ENCODE measurements around the gene IFITM10. TPM values are rescaled to one million over a fixed set of nuclear protein-coding genes. Genes with fewer than 3 reads are reported as not detected.

IFITM10 gene
- total RNA-seq, 1 experiment from 2014 or later = not detected

- no TSS peak for BruUV-seq (replicated peaks)
- POLR2A ChIA-PET (ENCODE audit: low non-redundant PET) = no interaction called here
- Histone ChIP-seq H3K27ac (ENCODE audit: low read depth, low read length, poor library complexity, severe bottlenecking) (no peak overlapping the region), H3K9me3 (ENCODE audit: low read depth, low read length, poor library complexity, severe bottlenecking) (no peaks in the 10 kb centered on the region), H3K4me3 (ENCODE audit: low read depth, low read length, poor library complexity, severe bottlenecking) (no peak overlapping the region), H3K27me3 (replicated peaks; ENCODE audit: insufficient read depth, low read depth, low read length, poor library complexity) (no peaks in the 10 kb centered on the region), H3K4me1 (ENCODE audit: insufficient read depth, low read length, poor library complexity, severe bottlenecking) (no peaks in the 10 kb centered on the region), H3K36me3 (ENCODE audit: insufficient read depth, low read length, poor library complexity, severe bottlenecking) (no peaks in the 10 kb centered on the region)
- TF ChIP-seq, protein P1, sequence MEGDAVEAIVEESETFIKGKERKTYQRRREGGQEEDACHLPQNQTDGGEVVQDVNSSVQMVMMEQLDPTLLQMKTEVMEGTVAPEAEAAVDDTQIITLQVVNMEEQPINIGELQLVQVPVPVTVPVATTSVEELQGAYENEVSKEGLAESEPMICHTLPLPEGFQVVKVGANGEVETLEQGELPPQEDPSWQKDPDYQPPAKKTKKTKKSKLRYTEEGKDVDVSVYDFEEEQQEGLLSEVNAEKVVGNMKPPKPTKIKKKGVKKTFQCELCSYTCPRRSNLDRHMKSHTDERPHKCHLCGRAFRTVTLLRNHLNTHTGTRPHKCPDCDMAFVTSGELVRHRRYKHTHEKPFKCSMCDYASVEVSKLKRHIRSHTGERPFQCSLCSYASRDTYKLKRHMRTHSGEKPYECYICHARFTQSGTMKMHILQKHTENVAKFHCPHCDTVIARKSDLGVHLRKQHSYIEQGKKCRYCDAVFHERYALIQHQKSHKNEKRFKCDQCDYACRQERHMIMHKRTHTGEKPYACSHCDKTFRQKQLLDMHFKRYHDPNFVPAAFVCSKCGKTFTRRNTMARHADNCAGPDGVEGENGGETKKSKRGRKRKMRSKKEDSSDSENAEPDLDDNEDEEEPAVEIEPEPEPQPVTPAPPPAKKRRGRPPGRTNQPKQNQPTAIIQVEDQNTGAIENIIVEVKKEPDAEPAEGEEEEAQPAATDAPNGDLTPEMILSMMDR (conservative IDR thresholded peaks at IDR 0.05; ENCODE audit: low read depth, low read length) = no peak
- no peak for TF ChIP-seq EZH2 (IDR thresholded peaks at IDR 0.05; ENCODE audit: borderline replicate concordance, low read depth, low read length, poor library complexity, severe bottlenecking)
- intact Hi-C loops (cut with micrococcal nuclease; ENCODE audit: unreplicated experiment) = no loop called here
- CTCF ChIA-PET = no interaction called here
- DNase-seq (ENCODE audit: low spot score) = no peak
These were observed 16.5 kb upstream of the IFITM10 start for GRCh38 chr11:1766719-1767398.

GRCh38 chr11:1765871-1766718 is 15.7 kb upstream of the IFITM10 start:
- POLR2A ChIA-PET (ENCODE audit: low non-redundant PET) = no interaction called here
- Histone ChIP-seq H3K9me3 (ENCODE audit: low read depth, low read length, poor library complexity, severe bottlenecking) (no peaks in the 10 kb centered on the region), H3K36me3 (ENCODE audit: insufficient read depth, low read length, poor library complexity, severe bottlenecking) (no peaks in the 10 kb centered on the region), H3K27me3 (replicated peaks; ENCODE audit: insufficient read depth, low read depth, low read length, poor library complexity) (no peaks in the 10 kb centered on the region), H3K27ac (ENCODE audit: low read depth, low read length, poor library complexity, severe bottlenecking) (no peak overlapping the region), H3K4me3 (ENCODE audit: low read depth, low read length, poor library complexity, severe bottlenecking) (no peak overlapping the region), H3K4me1 (ENCODE audit: insufficient read depth, low read length, poor library complexity, severe bottlenecking) (no peaks in the 10 kb centered on the region)
- TF ChIP-seq, protein P1 (conservative IDR thresholded peaks at IDR 0.05; ENCODE audit: low read depth, low read length) = peak; percentile 32; the same call in 1 of the 2 replicates
- TF ChIP-seq EZH2 (IDR thresholded peaks at IDR 0.05; ENCODE audit: borderline replicate concordance, low read depth, low read length, poor library complexity, severe bottlenecking) = no peak
- peak; percentile 22 for DNase-seq (ENCODE audit: low spot score)
- intact Hi-C loops (cut with micrococcal nuclease; ENCODE audit: unreplicated experiment) = no loop called here
- BruUV-seq (replicated peaks) = no TSS peak
- CTCF ChIA-PET = no interaction called here

- no peaks in the 10 kb centered on the region for H3K27me3 ChIP-seq (replicated peaks; ENCODE audit: insufficient read depth, low read depth, low read length, poor library complexity)
- H3K27ac ChIP-seq (ENCODE audit: low read depth, low read length, poor library complexity, severe bottlenecking) = peak within 1 kb of the TSS; percentile 77
- CTCF ChIA-PET = no interaction called here
- intact Hi-C loops (cut with micrococcal nuclease; ENCODE audit: unreplicated experiment) = no loop called here
- DNase-seq (ENCODE audit: low spot score) = peak; percentile 77
- H3K36me3 ChIP-seq (ENCODE audit: insufficient read depth, low read length, poor library complexity, severe bottlenecking) = no peaks in the 10 kb centered on the region
- BruUV-seq (replicated peaks) = TSS peak; percentile 56
- H3K9me3 ChIP-seq (ENCODE audit: low read depth, low read length, poor library complexity, severe bottlenecking) = no peaks in the 10 kb centered on the region
- H3K4me1 ChIP-seq (ENCODE audit: insufficient read depth, low read length, poor library complexity, severe bottlenecking) = no peaks in the 10 kb centered on the region
- H3K4me3 ChIP-seq (ENCODE audit: low read depth, low read length, poor library complexity, severe bottlenecking) = peak within 1 kb of the TSS; percentile 84
- TF ChIP-seq, protein P1 (conservative IDR thresholded peaks at IDR 0.05; ENCODE audit: low read depth, low read length) = no peak
- no peak for TF ChIP-seq EZH2 (IDR thresholded peaks at IDR 0.05; ENCODE audit: borderline replicate concordance, low read depth, low read length, poor library complexity, severe bottlenecking)
- POLR2A ChIA-PET (ENCODE audit: low non-redundant PET) = no interaction called here
These were observed 13.6 kb upstream of the IFITM10 start, which contains the start of gene CTSD for GRCh38 chr11:1763796-1764661. CTSD (minus strand) TSS chr11:1763927; CDS start chr11:1763859, 68 bp downstream.

Measured in A673 (cell line).